ENCODE results near the gene CNTNAP2.

The CNTNAP2 gene

DNA sequence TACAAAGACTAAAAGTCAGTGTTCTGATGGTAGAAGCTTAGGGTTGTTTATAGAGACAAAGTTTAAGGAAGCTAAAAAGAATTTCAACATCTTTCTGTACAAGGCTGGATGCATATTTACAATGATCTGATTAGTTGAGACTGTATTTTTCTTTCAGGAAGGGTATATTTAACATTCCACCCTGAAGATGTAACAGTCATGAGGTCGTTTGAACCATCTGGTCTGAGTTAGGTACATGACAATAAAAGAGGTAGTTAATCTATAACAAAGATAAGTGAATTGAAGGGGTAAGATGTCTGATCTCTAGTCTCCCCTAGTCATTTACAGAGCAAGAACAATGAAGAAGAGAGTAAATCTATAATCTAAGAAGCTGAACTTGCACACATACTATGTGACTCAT is 821.2 kb downstream of the CNTNAP2 start:
- DNase-seq = no peak

DNA sequence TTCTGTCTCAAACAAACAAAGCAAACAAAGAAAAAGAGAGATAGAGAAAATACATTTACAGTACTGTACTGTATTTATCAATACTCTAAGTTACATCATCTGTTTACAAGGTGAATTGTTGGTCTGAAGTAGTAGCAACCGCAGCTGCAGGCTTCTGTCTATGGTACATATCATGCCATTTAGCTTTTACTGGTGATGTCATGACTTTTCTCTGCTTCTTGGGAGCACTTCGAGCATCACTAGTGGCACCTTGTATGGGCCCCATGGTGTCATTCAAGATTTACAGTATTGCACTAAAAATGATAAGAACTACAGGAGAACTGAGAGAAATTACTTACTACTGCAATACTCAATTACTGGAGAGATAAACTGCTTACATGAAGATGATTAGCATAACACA is 826.9 kb downstream of the CNTNAP2 start:
- DNase-seq = no peak

DNA sequence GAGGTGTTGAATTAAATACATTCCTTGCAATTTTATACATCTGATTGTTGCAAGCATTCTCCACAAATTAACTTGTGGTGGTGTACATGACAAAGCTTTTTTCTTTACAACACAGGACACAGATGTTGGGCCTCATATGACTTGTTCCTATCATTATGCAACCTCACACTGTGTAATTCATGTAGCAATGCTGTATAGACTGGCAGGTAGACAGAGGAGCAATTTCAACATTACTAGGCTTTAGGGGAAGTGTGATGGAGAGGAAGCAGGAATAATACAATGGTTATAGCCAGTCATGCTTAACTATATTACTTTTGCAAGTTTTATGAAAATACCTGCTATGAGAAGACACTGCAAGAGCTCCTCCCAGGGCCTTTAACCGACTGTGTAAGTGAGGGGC is 832.1 kb downstream of the CNTNAP2 start:
- no peak for DNase-seq

DNA sequence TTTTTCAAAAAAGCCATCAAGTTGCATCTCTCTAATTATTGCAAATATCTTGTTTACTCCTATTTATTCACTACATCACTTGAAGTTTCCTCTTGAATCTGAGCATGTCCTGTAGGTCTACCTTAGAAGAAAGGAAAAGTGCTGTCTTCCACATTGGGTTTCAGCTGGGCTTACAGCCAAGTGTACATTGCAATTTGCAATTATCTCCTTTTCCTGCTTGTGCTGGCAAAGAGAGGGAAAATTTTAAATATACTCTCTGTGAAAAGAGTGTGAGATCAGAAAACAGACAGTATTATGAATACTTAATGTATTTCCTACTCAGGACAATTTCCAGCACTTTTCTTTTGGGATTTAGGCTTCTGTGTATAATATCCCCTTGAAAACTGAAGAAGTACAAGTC is 839.7 kb downstream of the CNTNAP2 start:
- DNase-seq = no peak

DNA sequence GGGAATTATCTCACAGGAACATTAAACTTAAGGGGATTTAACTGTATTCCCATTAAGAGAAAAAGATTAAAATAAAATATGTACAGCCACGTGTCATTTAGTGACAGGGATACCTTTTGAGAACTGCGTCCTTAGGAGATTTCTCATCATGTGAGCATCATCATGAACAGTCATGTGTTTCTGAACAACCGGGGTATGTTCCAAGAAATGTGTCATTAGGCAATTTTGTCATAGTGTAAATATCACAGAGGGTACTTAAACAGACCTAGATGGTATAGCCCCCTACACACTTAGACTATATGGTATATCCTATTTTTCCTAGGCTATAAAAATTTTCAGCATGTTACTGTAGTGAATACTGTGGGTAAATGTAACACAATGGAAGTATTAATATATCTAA is 840.3 kb downstream of the CNTNAP2 start:
- no peak for DNase-seq

DNA sequence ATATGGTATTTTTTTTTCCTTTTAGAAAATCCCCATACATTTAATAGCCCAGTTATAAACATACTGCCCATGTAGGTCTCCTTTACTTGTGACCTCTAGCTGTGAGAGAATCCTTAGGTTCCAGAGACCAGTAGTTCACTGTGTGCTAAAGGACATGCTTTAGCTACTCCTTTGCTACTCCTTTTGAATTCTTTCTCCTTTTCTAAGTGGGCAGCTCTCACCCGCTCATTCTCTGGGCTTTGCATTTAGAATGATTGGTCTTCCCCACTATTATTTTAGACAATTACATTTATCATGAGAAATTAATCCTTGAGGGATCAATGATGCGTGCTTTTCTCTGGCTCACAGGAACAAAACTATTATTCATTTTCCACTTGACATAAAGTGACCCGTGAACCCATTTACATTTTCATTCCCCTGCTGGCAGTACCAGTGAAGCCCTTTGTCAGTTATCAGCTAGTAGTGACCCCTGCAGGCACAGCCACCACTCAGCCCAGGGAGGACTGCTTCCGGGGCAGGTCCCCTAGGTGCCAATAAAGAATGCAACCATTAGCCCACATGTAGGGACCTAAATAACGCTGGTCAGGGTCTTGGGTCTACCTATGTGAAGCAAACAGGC is 844.3 kb downstream of the CNTNAP2 start:
- no peak for DNase-seq

DNA sequence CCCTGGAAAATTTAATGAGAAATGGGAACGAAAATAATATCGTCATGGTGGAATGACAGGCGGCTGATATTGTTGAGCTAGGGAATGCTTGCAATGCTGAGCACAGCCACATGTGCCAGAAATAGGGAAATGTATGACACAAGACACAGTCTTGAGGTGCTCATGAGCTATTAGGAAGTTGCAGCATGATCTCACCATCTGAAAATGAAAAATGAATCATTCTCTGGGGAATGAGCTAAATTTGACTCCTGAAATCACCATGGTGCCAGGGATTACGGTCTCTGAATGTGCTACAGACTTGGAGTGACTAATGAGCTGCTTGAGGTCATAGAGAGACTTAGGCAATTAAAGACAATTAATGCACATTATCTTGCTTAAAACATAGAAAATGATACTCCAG is 845.0 kb downstream of the CNTNAP2 start:
- no peak for DNase-seq

DNA sequence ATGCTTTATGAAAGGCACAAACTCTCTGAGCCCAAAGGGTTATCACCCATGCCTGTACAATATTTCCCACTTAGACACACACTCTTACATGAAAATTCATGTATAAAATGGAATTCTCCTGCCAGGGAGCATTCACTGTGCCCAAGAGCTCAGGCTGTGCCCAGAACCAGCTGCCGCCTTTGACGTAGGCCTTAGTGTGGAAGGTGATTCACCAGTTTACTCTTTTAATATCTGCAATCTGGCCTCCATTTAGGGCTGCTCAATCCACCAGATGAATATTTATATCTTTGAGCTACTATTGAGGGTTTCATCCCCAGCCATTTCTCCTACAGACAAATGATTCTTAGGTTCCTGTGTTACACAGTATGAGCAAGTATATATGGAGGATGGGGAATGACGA is 849.7 kb downstream of the CNTNAP2 start:
- DNase-seq = no peak

DNA sequence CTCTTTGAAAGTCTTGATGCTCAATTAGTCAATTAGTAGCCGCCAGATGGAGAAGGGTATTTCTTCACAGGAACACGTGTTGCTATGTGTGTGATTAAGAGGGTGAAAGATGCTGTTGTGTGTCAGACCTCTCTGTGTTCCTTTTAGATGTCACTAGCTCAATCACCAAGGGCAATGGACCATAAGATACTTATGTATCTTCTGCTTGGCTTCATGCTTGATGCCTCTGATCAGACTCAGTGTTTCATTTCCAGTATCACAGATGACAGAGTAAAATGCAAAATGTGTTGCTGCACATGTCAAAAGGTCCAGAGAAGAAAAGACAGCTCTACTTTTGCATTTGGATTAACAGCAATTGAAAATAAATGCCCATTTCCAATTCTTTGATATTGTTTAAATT is 865.9 kb downstream of the CNTNAP2 start:
- no peak for DNase-seq

DNA sequence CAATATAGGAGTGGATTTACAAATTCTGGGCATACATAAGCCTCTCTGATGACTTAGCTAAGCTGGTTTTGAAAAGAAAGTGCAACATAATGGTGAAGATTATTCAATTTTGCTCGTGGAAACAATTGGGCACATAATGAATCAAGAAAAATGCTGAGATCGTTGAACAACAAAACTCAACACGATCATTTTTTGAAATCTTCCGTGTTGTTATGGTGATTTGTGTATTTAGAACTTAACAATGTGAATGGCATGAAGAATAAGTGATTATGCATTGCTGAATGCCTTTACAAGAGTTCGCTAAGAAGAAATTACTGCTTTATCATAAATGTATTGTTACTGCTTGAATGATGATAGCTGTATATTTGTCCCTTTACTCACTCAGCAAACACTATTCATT is 875.0 kb downstream of the CNTNAP2 start:
- DNase-seq = no peak

DNA sequence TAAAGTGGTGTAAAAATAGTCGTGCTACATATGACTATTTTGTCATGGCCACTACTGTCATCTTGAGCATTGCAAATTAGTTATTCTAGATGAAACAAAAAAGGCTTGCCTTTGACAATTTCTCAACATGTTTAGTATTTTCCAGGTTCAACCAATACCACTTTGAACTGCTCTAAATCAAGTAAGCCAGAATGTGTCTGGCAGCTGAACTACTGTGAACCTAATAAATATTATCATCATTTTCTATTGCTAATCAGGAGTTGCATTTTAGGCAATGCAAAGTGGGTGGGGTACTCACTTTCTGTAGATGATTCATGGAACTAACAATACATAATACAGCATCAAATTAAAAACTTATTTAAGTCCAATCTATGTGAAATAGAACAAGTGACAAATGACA is 877.2 kb downstream of the CNTNAP2 start:
- DNase-seq = no peak

DNA sequence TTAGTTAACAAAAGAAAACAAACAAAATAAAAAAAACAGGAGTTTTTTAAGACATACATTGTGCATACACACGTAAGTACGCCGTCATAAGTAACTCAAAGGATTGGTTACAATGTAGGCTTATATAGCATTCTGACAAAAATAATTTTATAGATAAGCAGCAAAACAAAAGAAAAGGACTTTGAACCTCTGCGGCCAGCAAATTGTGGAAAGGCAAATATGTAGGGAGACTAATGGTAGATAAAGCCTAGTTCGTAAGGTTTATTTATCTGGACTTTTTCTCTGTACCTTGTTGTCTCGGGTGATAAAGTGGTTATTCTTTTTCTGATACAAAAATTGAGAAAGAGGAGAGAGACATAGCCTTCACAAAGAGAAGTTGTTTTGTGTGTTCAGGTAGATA is 891.9 kb downstream of the CNTNAP2 start:
- DNase-seq = no peak

DNA sequence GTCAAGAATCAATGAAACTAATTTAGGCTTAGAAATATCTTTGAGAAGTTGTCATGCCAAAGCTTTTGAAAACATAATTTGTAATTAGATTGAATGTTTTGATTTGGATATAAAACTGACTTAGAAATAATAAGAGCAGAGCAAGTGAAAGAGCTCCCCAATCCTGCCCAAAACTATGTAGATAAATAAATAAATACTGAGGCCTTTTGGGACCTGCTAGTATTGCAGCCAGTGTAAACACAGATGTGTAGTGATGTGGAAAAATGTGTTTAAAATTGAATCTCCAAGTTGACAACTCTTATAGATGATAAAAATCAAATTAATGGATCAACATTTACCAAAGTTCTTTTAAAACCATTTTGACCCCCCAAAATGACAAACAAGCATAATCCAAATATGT is 896.1 kb downstream of the CNTNAP2 start:
- no peak for DNase-seq

DNA sequence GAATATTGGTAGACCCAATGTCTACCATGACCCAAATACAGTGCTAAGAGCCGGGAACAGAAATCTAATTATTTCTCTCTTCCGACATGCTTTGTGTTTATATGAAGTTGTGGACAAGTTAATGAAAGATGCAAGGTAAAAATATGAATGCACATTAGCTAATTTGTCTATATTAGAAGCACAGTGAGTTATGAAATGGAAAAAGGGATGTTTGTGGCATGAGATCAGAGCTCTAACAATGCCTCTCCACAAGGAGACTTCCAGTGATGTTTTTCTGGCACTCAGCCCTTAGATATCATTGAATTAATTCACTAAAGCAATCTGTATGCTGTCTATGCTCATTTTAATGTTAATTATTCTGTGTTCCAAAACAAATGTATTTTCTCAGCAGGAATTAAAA is 897.2 kb downstream of the CNTNAP2 start:
- no peak for DNase-seq

DNA sequence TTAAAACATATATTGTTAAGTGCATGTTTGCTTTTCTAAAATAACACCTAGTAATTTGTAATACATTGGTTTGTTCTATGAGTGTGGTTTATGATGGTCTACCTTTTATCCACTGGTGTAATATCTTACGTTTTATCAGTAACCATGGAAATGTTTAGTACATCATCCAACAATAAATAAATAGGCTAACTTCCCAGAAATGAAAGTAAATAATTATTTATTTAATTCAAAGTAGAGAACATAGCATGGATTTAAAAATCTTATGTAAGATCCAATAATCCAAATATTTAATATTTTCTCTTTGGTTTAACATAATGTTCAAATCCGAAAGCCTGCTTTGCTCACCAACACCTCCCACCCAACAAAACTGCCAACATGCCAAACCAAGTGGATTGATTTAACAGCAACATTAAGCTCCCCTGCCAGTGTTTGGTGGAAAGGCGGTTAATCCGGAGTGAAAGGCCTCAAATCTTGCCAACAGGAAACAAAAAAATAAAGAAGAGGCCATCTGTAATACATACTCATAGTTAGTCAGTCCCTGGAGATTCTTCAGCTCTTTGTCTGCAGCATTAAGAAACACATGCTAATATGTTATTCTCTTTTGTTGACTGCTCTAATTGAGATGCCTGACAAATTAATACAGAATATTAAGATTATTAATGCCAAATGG is 897.8 kb downstream of the CNTNAP2 start:
- DNase-seq = no peak

DNA sequence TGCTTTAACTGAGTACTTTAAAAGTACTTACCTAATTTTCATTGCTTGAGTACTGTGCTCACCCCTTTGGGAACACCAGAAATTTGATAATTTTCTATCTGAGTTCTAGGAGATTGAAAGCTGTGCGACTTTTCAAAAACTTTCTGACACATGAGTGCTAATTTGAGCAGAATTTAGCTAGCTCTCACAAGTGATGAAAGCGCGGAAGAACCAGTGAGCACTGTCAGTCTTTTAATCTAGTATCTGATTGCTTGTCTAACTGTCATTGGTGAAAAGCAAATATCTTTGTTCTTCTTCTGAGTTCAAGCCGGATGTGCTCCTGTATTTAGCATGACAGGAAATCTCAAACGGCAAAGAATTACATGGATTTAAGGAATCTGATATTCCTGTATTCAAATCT is 899.4 kb downstream of the CNTNAP2 start:
- DNase-seq = no peak

DNA sequence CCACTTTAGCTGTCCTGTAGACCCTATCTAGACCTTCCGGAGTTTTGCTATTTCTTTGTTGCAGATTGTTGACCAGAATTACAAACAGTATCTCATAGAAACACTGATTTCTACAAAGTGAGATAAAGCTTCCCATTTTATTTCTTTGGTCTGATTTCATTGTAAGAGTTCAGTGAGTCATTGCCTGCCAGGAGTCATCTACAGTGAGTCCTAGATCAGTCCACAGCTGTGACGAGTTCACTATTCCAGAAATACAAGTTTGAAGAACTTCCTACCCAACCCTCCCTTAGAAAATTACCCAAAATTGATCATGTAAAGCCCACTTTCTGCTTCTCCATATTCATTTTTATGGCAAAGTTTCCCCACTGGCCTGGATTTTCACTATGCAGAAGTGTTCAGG is 905.5 kb downstream of the CNTNAP2 start:
- no peak for DNase-seq

DNA sequence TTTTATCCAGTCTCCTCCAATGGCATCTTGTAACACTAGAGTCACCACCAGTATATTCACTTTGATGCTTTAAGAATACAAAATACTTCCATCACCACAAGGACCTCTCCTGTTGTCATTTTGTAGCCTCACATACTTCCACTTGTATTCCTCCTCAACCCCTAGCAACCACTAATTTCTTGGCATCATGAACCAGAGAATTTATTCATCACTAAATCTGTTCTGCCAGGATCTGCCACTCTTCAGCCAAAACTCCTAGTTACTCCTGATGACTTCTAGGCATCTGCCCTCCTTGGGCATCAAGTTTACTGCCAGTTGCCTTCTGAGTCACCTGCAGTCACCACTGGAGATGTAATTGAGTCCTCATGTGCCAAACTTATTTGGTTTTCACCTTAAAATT is 906.8 kb downstream of the CNTNAP2 start:
- no peak for DNase-seq

DNA sequence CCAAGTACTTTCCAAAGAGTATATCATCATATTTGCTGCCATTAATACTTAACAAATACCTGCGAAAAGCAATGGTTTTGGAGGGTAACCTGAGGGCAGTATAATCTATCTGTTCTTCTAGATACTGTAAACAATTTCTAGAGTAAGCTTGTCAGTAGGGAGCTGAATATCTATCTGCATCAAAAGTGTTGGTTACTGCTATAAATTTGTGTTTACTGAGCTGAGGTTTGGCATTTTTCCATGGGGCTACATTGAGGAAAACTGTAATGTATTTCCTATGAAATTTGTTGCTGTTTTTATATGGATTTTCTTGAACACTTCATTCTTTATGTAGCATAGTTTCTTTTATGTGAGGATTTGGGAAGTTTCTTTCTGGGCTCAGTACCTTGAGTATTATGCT is 913.4 kb downstream of the CNTNAP2 start:
- DNase-seq = no peak

DNA sequence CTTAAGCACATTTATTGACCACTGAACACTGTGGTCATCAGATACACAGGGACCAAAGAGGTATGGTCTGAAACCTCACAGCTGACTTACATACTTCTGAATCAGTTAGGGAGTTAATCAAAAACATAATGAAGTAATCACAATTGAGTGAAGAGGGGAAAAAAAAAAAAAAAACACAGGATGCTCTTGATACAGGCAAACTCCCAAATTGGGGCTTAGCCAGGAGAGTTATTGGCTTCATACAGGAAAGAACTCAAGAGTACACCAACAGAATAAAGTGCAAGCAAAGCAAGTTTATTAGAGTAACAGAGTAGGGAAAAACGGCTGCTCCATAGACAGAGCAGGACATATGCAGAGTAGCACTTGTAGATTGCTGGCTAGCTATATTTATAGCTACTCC is 917.0 kb downstream of the CNTNAP2 start:
- DNase-seq = no peak

DNA sequence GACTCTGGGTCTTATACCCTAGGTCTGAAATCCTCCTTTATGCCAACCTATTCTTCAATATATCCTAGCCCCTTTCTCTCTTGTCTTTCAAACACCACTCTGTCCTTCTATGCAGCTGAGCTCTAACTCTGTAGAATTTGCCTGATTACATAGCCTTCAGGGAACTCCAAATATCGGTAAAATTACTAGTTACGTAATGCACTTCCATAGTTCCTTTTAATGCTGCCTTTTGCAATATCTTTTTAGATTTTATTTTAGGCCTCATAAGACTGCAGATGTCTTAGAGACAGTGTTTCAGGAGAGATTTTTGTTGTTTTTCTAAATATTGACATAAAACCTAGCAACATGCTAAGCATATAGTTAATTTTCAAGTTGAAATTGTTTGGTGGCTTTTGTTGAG is 924.8 kb downstream of the CNTNAP2 start:
- DNase-seq = no peak

DNA sequence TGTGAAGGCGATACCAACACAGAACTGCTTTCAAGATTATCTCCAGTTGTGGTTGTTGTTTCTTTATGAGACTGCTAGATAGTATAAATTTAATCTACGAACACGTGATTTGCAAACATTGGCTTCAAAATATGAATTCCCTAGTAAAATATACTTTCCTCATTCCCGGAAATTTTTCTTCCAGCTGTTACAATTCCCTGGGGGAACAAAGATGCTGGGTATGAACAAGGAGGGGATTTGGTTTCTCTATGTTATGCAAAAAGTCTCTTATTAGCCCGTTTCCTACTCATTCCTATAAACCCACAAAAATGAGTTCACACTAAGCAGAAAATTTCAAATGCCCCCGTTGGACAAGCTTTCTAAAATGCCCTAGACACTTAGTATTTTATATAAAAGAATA is 928.3 kb downstream of the CNTNAP2 start:
- no peak for DNase-seq

DNA sequence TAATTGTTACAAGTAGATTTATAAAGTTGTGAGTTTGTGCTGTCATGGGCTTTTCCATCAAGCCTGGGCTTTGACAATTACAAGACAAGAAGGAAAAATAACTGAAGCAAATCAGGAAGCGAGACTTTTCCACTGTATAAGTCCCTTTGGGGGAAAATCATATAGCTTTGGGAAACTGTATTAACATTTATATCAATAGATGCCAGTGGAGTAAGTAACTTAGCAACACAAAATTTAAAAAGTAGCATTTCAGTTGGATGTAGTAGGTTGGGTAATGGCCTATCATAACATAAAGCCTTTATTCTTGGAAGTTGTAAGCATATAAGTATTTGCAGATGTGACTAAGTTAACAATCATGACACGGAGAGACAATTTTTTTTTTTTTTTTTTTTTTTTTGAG is 931.1 kb downstream of the CNTNAP2 start:
- no peak for DNase-seq

DNA sequence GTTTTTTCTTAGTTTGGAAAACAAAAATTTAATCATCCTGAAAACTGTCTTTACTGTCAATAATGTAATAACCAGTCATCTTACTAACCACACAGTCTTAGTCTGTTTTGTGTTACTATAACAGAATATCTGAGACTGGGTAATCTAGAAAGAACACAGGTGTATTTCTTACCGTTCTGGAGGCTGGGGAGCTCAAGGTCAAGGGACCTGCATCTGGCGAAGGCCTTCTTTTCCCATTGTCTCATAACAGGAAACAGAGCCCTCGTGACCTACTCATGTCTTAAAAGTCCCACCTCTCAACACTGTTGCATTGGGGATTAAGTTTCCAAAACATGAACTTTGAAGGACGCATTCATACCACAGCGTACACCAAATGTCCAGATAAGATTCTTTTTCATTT is 932.3 kb downstream of the CNTNAP2 start:
- no peak for DNase-seq

DNA sequence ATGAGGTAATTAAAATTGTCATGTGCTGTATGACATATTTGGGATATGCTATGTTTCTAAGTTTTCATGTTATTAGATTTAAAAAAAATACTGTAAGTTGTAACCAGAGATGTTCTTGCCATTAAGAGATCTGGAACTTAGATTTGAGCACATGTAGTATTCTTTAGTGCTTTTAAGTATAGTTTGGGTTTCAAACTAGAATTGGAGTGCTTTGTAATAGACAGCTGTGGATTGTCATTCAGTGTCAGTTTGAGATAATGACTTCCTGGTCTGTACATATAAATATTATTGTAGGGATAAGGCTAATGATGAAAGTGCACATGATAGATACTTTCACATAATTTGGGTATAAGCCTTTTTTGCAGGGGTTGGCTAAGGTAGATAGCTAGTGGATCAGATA is 936.2 kb downstream of the CNTNAP2 start:
- no peak for DNase-seq
